ENCODE measurements around the gene FOXJ2. TPM values are rescaled to one million over a fixed set of nuclear protein-coding genes. Genes with fewer than 3 reads are reported as not detected.

FOXJ2 gene
- total RNA-seq, 1 experiment from 2014 or later, result 6.9 TPM

GRCh38 chr12:8035440-8036010 is 3.0 kb downstream of the FOXJ2 start:
- no peaks in the 10 kb centered on the region for H3K9me2 ChIP-seq (replicated peaks; ENCODE audit: low read length)
- H3F3A ChIP-seq (ENCODE audit: low read length, unreplicated experiment), result no peaks in the 10 kb centered on the region
- H4K20me1 ChIP-seq (ENCODE audit: low read length), result no peaks in the 10 kb centered on the region; the same call in 1 of the 2 replicates
- intact Hi-C loops (cut with micrococcal nuclease), result no loop called here
- CTCF ChIA-PET, result no interaction called here
- no peak for ATAC-seq
- no peak overlapping the region for H2AFZ ChIP-seq (ENCODE audit: low read length)
- H3K4me1 ChIP-seq (ENCODE audit: insufficient read depth, low read length), result peaks cover 19% of the 10 kb centered on the region
- BruUV-seq (replicated peaks), result no TSS peak
- DNase-seq, result no peak
- no peaks in the 10 kb centered on the region for H3K27me3 ChIP-seq (ENCODE audit: low read length)
- H3K4me2 ChIP-seq (ENCODE audit: low read length), result peak overlapping the region; percentile 97
- TF ChIP-seq EZH2phosphoT487 (IDR thresholded peaks at IDR 0.05; ENCODE audit: borderline replicate concordance, low read length) (no peak), CTCF (conservative IDR thresholded peaks at IDR 0.05; ENCODE audit: low read depth, low read length) (no peak), EZH2 (IDR thresholded peaks at IDR 0.05; ENCODE audit: low read length, unreplicated experiment) (no peak)
- POLR2A ChIA-PET (ENCODE audit: unreplicated experiment), result no interaction called here
- no peaks in the 10 kb centered on the region for H3K36me3 ChIP-seq (ENCODE audit: low read depth, low read length)
- H3K27ac ChIP-seq (ENCODE audit: low read length), result no peak overlapping the region
- H3K79me2 ChIP-seq (ENCODE audit: low read length), result peaks cover 30% of the 10 kb centered on the region
- no peak overlapping the region for H3K4me3 ChIP-seq (ENCODE audit: low read length)
- no peak overlapping the region for H3K9ac ChIP-seq (ENCODE audit: low read length)
- no peaks in the 10 kb centered on the region for H3K9me3 ChIP-seq (ENCODE audit: low read length)

GRCh38 chr12:8036346-8036745 is 3.8 kb downstream of the FOXJ2 start:
- intact Hi-C loops (cut with micrococcal nuclease), result no loop called here
- H3K9ac ChIP-seq (ENCODE audit: low read length), result no peak overlapping the region
- no peaks in the 10 kb centered on the region for H3K9me2 ChIP-seq (replicated peaks; ENCODE audit: low read length)
- POLR2A ChIA-PET (ENCODE audit: unreplicated experiment), result no interaction called here
- H2AFZ ChIP-seq (ENCODE audit: low read length), result no peak overlapping the region
- peaks cover 30% of the 10 kb centered on the region for H3K79me2 ChIP-seq (ENCODE audit: low read length)
- H3K4me2 ChIP-seq (ENCODE audit: low read length), result no peak overlapping the region
- peaks cover 19% of the 10 kb centered on the region for H3K4me1 ChIP-seq (ENCODE audit: insufficient read depth, low read length)
- H3K36me3 ChIP-seq (ENCODE audit: low read depth, low read length), result no peaks in the 10 kb centered on the region
- H3K4me3 ChIP-seq (ENCODE audit: low read length), result no peak overlapping the region
- TF ChIP-seq CTCF (conservative IDR thresholded peaks at IDR 0.05; ENCODE audit: low read depth, low read length) (no peak), EZH2phosphoT487 (IDR thresholded peaks at IDR 0.05; ENCODE audit: borderline replicate concordance, low read length) (no peak), EZH2 (IDR thresholded peaks at IDR 0.05; ENCODE audit: low read length, unreplicated experiment) (no peak)
- no peaks in the 10 kb centered on the region for H3K27me3 ChIP-seq (ENCODE audit: low read length)
- CTCF ChIA-PET, result no interaction called here
- ATAC-seq (no peak), DNase-seq (no peak)
- no peaks in the 10 kb centered on the region for H3K9me3 ChIP-seq (ENCODE audit: low read length)
- no peaks in the 10 kb centered on the region for H3F3A ChIP-seq (ENCODE audit: low read length, unreplicated experiment)
- no TSS peak for BruUV-seq (replicated peaks)
- no peak overlapping the region for H3K27ac ChIP-seq (ENCODE audit: low read length)
- no peaks in the 10 kb centered on the region; the same call in 1 of the 2 replicates for H4K20me1 ChIP-seq (ENCODE audit: low read length)

- no peak overlapping the region for H3K4me3 ChIP-seq (ENCODE audit: low read length)
- H3K9me3 ChIP-seq (ENCODE audit: low read length), result no peaks in the 10 kb centered on the region
- DNase-seq (no peak), ATAC-seq (no peak)
- H3K9me2 ChIP-seq (replicated peaks; ENCODE audit: low read length), result no peaks in the 10 kb centered on the region
- H3K4me1 ChIP-seq (ENCODE audit: insufficient read depth, low read length), result peaks cover 19% of the 10 kb centered on the region
- H3K79me2 ChIP-seq (ENCODE audit: low read length), result peaks cover 30% of the 10 kb centered on the region
- BruUV-seq (replicated peaks), result no TSS peak
- H3K27ac ChIP-seq (ENCODE audit: low read length), result no peak overlapping the region
- H3K27me3 ChIP-seq (ENCODE audit: low read length), result no peaks in the 10 kb centered on the region
- no peaks in the 10 kb centered on the region for H3F3A ChIP-seq (ENCODE audit: low read length, unreplicated experiment)
- H3K4me2 ChIP-seq (ENCODE audit: low read length), result no peak overlapping the region
- ChIA-PET CTCF (interaction anchor here (0.6 kb wide), 1 partner anchor 40 kb away, joined by 3 read pairs; no protein-coding TSS in a partner anchor), POLR2A (ENCODE audit: unreplicated experiment) (no interaction called here)
- H2AFZ ChIP-seq (ENCODE audit: low read length), result no peak overlapping the region
- no peaks in the 10 kb centered on the region; the same call in 1 of the 2 replicates for H4K20me1 ChIP-seq (ENCODE audit: low read length)
- intact Hi-C loops (cut with micrococcal nuclease), result no loop called here
- H3K9ac ChIP-seq (ENCODE audit: low read length), result no peak overlapping the region
- no peaks in the 10 kb centered on the region for H3K36me3 ChIP-seq (ENCODE audit: low read depth, low read length)
- TF ChIP-seq CTCF (conservative IDR thresholded peaks at IDR 0.05; ENCODE audit: low read depth, low read length), result no peak
- TF ChIP-seq EZH2phosphoT487 (IDR thresholded peaks at IDR 0.05; ENCODE audit: borderline replicate concordance, low read length), result no peak
- no peak for TF ChIP-seq EZH2 (IDR thresholded peaks at IDR 0.05; ENCODE audit: low read length, unreplicated experiment)
Observed at GRCh38 chr12:8037046-8037663, 4.6 kb downstream of the FOXJ2 start.
